GM12878 (cell line): ENCODE data around the gene AMPH. TPM values are rescaled to one million over a fixed set of nuclear protein-coding genes. Genes with fewer than 3 reads are reported as not detected.
A peak's percentile ranks its signal among the peaks of the same experiment; 100 is the strongest.

Experiments
- ATAC-seq: fragments of 200-7000 bp; cut with Tn5 transposase; 3 replicates; pipeline ENCODE4 v1.9.1; 2020; ENCODE audit warnings: mild to moderate bottlenecking, moderate library complexity
- BruUV-seq: library from RNA; stranded (reverse); fragments of 400-500 nt; replicated peaks from 2 replicates; lab custom pipeline; 2021; lab: Mats Ljungman, UMichigan
- CTCF ChIA-PET: fragments of 300-600 bp; sonication (Branson Sonifier 250); formaldehyde crosslinking; extraction: SDS; loops from one replicate; lab custom pipeline; 2021; ENCODE audit warnings: inconsistent platforms; lab: Yijun Ruan, JAX
- POLR2A ChIA-PET: fragments of 350-600 bp; formaldehyde crosslinking; extraction: SDS; loops from one replicate; lab custom pipeline; 2021; ENCODE audit warnings: inconsistent platforms; lab: Charles Lee
- RAD21 ChIA-PET: fragments of 300-600 bp; sonication (Branson Sonifier 250); formaldehyde crosslinking; loops from one replicate; lab custom pipeline; 2023; ENCODE audit warnings: antibody characterized with exemption; ENCODE audit not compliant: unreplicated experiment; lab: Charles Lee
- SMC1A ChIA-PET: fragments of 300-600 bp; sonication (Branson Sonifier 250); formaldehyde crosslinking; loops from one replicate; lab custom pipeline; 2023; ENCODE audit not compliant: unreplicated experiment, uncharacterized antibody; lab: Charles Lee
- DNase-seq: peaks from one replicate; pipeline ENCODE4 v3.0.0-alpha.2; 2011; ENCODE audit warnings: low read depth, low spot score
- FAIRE-seq: peaks from 3 replicates; lab custom pipeline; 2011; peaks lifted over from hg19 to GRCh38; lab: Jason Lieb, UNC
- H2AFZ ChIP-seq: 2 replicates; pipeline ENCODE4 v1.6.0; 2011; ENCODE audit warnings: low read depth, low read length, control low read depth; ENCODE audit not compliant: control insufficient read depth
- H3K27ac ChIP-seq: 2 replicates; pipeline ENCODE4 v1.5.1; 2011; ENCODE audit warnings: control low read depth; ENCODE audit not compliant: control insufficient read depth, insufficient read depth
- H3K27me3 ChIP-seq, 2 experiments: replicated peaks in 1 of 2; 2 replicates each; pipeline versions ENCODE4 v1.6.0 to v1.6.1; 2011; ENCODE audit warnings: low read length in 1 of 2; ENCODE audit not compliant: control insufficient read depth in 2 of 2, insufficient read depth in 2 of 2
- H3K36me3 ChIP-seq, 2 experiments: 2 replicates each; pipeline ENCODE4 v1.5.1; 2011; ENCODE audit warnings: low read length in 1 of 2; ENCODE audit not compliant: control insufficient read depth in 2 of 2, insufficient read depth in 2 of 2
- H3K4me1 ChIP-seq: 2 replicates; pipeline ENCODE4 v1.6.1; 2011; ENCODE audit warnings: mild to moderate bottlenecking, low read length, moderate library complexity, mixed read lengths; ENCODE audit not compliant: control insufficient read depth, insufficient read depth
- H3K4me2 ChIP-seq: 2 replicates; pipeline ENCODE4 v1.6.0; 2011; ENCODE audit warnings: control low read depth; ENCODE audit not compliant: control insufficient read depth, insufficient read depth
- H3K4me3 ChIP-seq: fragments of 200-600 bp; sonication (generic); 2 replicates; pipeline ENCODE4 v1.5.1; 2016
- H3K79me2 ChIP-seq: 2 replicates; pipeline ENCODE4 v1.6.0; 2011; ENCODE audit warnings: low read length; ENCODE audit not compliant: control insufficient read depth, insufficient read depth
- H3K9ac ChIP-seq: 2 replicates; pipeline ENCODE4 v1.8.0; 2011; ENCODE audit warnings: low read length, control low read depth, mixed read lengths; ENCODE audit not compliant: control insufficient read depth, insufficient read depth
- H3K9me3 ChIP-seq: replicated peaks from 3 replicates; pipeline ENCODE4 v1.5.1; 2011; ENCODE audit warnings: mild to moderate bottlenecking, low read length; ENCODE audit not compliant: control insufficient read depth, insufficient read depth
- H4K20me1 ChIP-seq: 2 replicates; pipeline ENCODE4 v1.6.0; 2011; ENCODE audit not compliant: control insufficient read depth, insufficient read depth
- KAT2A ChIP-seq: conservative IDR thresholded peaks from 2 replicates; pipeline ENCODE4 v1.6.1; 2011; ENCODE audit warnings: low read depth, low read length; ENCODE audit not compliant: control insufficient read depth
- NR2C1 ChIP-seq: fragments of 450-650 bp; IDR thresholded peaks from 2 replicates; pipeline ENCODE4 v1.6.1; 2017; ENCODE audit warnings: antibody characterized with exemption, mild to moderate bottlenecking, moderate library complexity
- RAD21 ChIP-seq: IDR thresholded peaks from 2 replicates; pipeline ENCODE4 v1.6.1; 2011; ENCODE audit warnings: mild to moderate bottlenecking, low read depth, low read length, moderate library complexity; ENCODE audit not compliant: insufficient read depth
- RFX5 ChIP-seq: IDR thresholded peaks from 2 replicates; pipeline ENCODE4 v1.6.1; 2011; ENCODE audit warnings: low read depth, low read length, improper control_type of control experiment
- SMAD5 ChIP-seq: IDR thresholded peaks from 2 replicates; pipeline ENCODE4 v1.6.1; 2016; ENCODE audit warnings: antibody characterized with exemption, low read depth
- SPI1 ChIP-seq: IDR thresholded peaks from 2 replicates; pipeline ENCODE4 v1.6.1; 2011; ENCODE audit warnings: low read depth, mild to moderate bottlenecking, low read length, moderate library complexity, borderline replicate concordance; ENCODE audit not compliant: insufficient read depth
- SUPT20H ChIP-seq: IDR thresholded peaks from 2 replicates; pipeline ENCODE4 v1.6.1; 2011; ENCODE audit warnings: low read depth, mild to moderate bottlenecking, low read length, moderate library complexity, borderline replicate concordance; ENCODE audit not compliant: control insufficient read depth
- TCF7 ChIP-seq: IDR thresholded peaks from 2 replicates; pipeline ENCODE4 v1.6.1; 2014; ENCODE audit warnings: antibody characterized with exemption, borderline replicate concordance
- ZNF217 ChIP-seq: fragments of 450-650 bp; IDR thresholded peaks from 2 replicates; pipeline ENCODE4 v1.6.1; 2017; ENCODE audit warnings: antibody characterized with exemption, mild to moderate bottlenecking
- ZNF274 ChIP-seq: IDR thresholded peaks from one replicate; pipeline ENCODE4 v1.8.0; 2011; ENCODE audit not compliant: insufficient read length, insufficient read depth
- ZSCAN29 ChIP-seq: fragments of 450-650 bp; IDR thresholded peaks from 2 replicates; pipeline ENCODE4 v1.6.1; 2017; ENCODE audit warnings: mild to moderate bottlenecking, moderate library complexity
- WGBS: methylation state at CpG from one replicate; pipeline ENCODE4 v1.1.6; 2016; ENCODE audit warnings: low lambda C conversion rate; ENCODE audit not compliant: insufficient replicate concordance, insufficient coverage; ENCODE audit errors: missing lambda C conversion rate; 5-methylcytosine and 5-hydroxymethylcytosine counted together
- in situ Hi-C: fragments of 300-500 bp; cut with MboI; formaldehyde crosslinking; loops from 9 replicates; pipeline ENCODE4 v1.14.3; 2018; ENCODE audit warnings: mixed read lengths
- intact Hi-C: fragments of 100-400 bp; cut with micrococcal nuclease; formaldehyde crosslinking; loops from one replicate; pipeline ENCODE4 v1.14.2; 2022; ENCODE audit not compliant: unreplicated experiment
- polyA plus RNA-seq, 11 experiments: library from polyadenylated mRNA; depleted of rRNA in 4 of 11; unstranded in 6 of 11; stranded (reverse) in 5 of 11; fragments of >200 nt; fragmentation: Nextera tagmentation in 4 of 11; fragmentation: Illumina TruSeq in 1 of 11; extraction: Ambion mirVana in 4 of 11; extraction: Trizol in 1 of 11; gene quantifications; 1 replicate in 1 of 11; 2 replicates in 10 of 11; pipeline versions ENCODE4 v1.2.1 to v1.2.3, GENCODE V29; 2011 to 2016; ENCODE audit warnings: inconsistent platforms in 2 of 11, missing spikeins in 2 of 11, low read depth in 1 of 11
- total RNA-seq, 4 experiments: library from RNA; depleted of rRNA in 3 of 4; stranded (reverse); fragments of >200 nt in 3 of 4; fragmentation: Illumina TruSeq in 1 of 4; extraction: Trizol in 1 of 4; gene quantifications; 2 replicates each; pipeline versions ENCODE4 v1.2.1 to v1.2.3, GENCODE V29; 2013 to 2021
- TF ChIP-seq, protein P1 (sequence below): IDR thresholded peaks from 2 replicates; pipeline ENCODE4 v1.6.1; 2012; ENCODE audit warnings: low read depth, low read length, improper control_type of control experiment
- TF ChIP-seq, protein P2 (sequence below): fragments of 450-650 bp; IDR thresholded peaks from 2 replicates; pipeline ENCODE4 v1.6.1; 2017; ENCODE audit warnings: mild to moderate bottlenecking, low read depth, inconsistent platforms; ENCODE audit not compliant: poor library complexity, severe bottlenecking
- TF ChIP-seq, protein P3 (sequence below), 3 experiments: IDR thresholded peaks in 2 of 3; conservative IDR thresholded peaks in 1 of 3; 2 replicates each; pipeline ENCODE4 v1.5.1; 2011; ENCODE audit warnings: low read depth in 3 of 3, low read length in 3 of 3, mild to moderate bottlenecking in 3 of 3, control low read depth in 2 of 3, moderate library complexity in 2 of 3, inconsistent platforms in 1 of 3, mixed read lengths in 1 of 3; ENCODE audit not compliant: control insufficient read depth in 2 of 3, insufficient read depth in 1 of 3; ENCODE audit errors: extremely low read depth in 1 of 3

Gene AMPH
- total and polyA plus RNA-seq, 10 of the 15 experiments (the other 5 are each of a cell fraction or from before 2014, with no cell fraction given): 0.03 to 0.24 (median 0.08) TPM; not detected in 2

DNA sequence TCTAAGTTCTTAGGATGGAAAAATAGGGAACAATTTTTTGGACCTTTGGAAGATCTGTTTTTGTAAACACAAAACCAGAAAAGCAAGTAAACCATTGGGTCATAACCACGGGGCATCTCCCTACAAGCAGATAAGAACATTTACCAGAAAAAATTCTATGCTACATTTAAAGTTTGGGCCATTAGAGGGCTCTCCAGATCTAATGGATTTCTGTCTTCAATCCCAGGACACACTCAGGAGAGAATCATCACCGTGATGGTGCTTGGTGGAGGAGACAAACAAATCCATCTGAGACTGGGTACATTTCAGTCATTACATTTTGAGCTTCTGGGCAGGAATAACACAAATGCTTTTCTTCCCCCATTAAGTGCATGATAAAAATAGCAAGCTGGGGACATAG, 179.3 kb downstream of the AMPH start:
- H3K4me1 ChIP-seq: no peaks in the 10 kb centered on the region
- no TSS peak for BruUV-seq
- ChIA-PET CTCF (no interaction called here), SMC1A (no interaction called here), RAD21 (interaction anchor here (1.3 kb wide), 1 partner anchor 53 kb away, joined by 3 read pairs; no protein-coding TSS in a partner anchor), POLR2A (no interaction called here)
- no peak for DNase-seq
- FAIRE-seq: no peak
- no peaks in the 10 kb centered on the region for H3K27me3 ChIP-seq
- no peak overlapping the region for H3K27ac ChIP-seq
- no peaks in the 10 kb centered on the region for H3K9me3 ChIP-seq
- H3K9ac ChIP-seq: no peak overlapping the region
- ATAC-seq: no peak
- no peaks in the 10 kb centered on the region for H4K20me1 ChIP-seq
- 0% methylated on average over 2 of the region's 2 CpGs for WGBS
- TF ChIP-seq ZSCAN29: no peak
- no peak for TF ChIP-seq SPI1
- TF ChIP-seq RAD21: 0 out of 2 replicates have a peak, but pooled peaks have one; percentile 24
- no peak for TF ChIP-seq NR2C1
- TF ChIP-seq, protein P1, sequence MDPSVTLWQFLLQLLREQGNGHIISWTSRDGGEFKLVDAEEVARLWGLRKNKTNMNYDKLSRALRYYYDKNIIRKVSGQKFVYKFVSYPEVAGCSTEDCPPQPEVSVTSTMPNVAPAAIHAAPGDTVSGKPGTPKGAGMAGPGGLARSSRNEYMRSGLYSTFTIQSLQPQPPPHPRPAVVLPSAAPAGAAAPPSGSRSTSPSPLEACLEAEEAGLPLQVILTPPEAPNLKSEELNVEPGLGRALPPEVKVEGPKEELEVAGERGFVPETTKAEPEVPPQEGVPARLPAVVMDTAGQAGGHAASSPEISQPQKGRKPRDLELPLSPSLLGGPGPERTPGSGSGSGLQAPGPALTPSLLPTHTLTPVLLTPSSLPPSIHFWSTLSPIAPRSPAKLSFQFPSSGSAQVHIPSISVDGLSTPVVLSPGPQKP: no peak
- no peak for TF ChIP-seq RFX5
- no peak for TF ChIP-seq SUPT20H
- TF ChIP-seq SMAD5: no peak
- TF ChIP-seq ZNF217: no peak
- TF ChIP-seq, protein P2, sequence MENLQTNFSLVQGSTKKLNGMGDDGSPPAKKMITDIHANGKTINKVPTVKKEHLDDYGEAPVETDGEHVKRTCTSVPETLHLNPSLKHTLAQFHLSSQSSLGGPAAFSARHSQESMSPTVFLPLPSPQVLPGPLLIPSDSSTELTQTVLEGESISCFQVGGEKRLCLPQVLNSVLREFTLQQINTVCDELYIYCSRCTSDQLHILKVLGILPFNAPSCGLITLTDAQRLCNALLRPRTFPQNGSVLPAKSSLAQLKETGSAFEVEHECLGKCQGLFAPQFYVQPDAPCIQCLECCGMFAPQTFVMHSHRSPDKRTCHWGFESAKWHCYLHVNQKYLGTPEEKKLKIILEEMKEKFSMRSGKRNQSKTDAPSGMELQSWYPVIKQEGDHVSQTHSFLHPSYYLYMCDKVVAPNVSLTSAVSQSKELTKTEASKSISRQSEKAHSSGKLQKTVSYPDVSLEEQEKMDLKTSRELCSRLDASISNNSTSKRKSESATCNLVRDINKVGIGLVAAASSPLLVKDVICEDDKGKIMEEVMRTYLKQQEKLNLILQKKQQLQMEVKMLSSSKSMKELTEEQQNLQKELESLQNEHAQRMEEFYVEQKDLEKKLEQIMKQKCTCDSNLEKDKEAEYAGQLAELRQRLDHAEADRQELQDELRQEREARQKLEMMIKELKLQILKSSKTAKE: no peak
- TF ChIP-seq ZNF274: no peak
- TF ChIP-seq, protein P3, sequence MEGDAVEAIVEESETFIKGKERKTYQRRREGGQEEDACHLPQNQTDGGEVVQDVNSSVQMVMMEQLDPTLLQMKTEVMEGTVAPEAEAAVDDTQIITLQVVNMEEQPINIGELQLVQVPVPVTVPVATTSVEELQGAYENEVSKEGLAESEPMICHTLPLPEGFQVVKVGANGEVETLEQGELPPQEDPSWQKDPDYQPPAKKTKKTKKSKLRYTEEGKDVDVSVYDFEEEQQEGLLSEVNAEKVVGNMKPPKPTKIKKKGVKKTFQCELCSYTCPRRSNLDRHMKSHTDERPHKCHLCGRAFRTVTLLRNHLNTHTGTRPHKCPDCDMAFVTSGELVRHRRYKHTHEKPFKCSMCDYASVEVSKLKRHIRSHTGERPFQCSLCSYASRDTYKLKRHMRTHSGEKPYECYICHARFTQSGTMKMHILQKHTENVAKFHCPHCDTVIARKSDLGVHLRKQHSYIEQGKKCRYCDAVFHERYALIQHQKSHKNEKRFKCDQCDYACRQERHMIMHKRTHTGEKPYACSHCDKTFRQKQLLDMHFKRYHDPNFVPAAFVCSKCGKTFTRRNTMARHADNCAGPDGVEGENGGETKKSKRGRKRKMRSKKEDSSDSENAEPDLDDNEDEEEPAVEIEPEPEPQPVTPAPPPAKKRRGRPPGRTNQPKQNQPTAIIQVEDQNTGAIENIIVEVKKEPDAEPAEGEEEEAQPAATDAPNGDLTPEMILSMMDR (IDR thresholded peaks at IDR 0.05 in 2 of 3, conservative IDR thresholded peaks at IDR 0.05 in 1 of 3; ENCODE audit: control insufficient read depth in 2 of 3, extremely low read depth in 1 of 3, insufficient read depth in 1 of 3, low read depth in 3 of 3, low read length in 3 of 3): 0 out of 6 replicates have a peak, but pooled peaks of 1 of the 3 experiments have one; percentile 11
- TF ChIP-seq TCF7: no peak
- no peak for TF ChIP-seq KAT2A
- in situ Hi-C loops: no loop called here
- no peak overlapping the region for H2AFZ ChIP-seq
- intact Hi-C loops: no loop called here
- H3K36me3 ChIP-seq: no peaks in the 10 kb centered on the region
- no peak overlapping the region for H3K4me2 ChIP-seq
- no peaks in the 10 kb centered on the region for H3K79me2 ChIP-seq
- H3K4me3 ChIP-seq: no peak overlapping the region
